HepG2 (cell line): ENCODE results near the gene PGA3. TPM values are rescaled to one million over a fixed set of nuclear protein-coding genes. Genes with fewer than 3 reads are reported as not detected.

Experiments
- ATF2 ChIP-seq: sonication (generic); formaldehyde crosslinking; IDR thresholded peaks from 2 replicates; pipeline ENCODE4 v1.4.0; 2020; ENCODE audit warnings: missing genetic modification reagents
- CREB1 ChIP-seq, 2 experiments: fragments of 450-650 bp in 1 of 2; IDR thresholded peaks; 2 replicates each; pipeline ENCODE4 v1.6.1; 2016 to 2017; ENCODE audit warnings: control low read depth in 1 of 2, mild to moderate bottlenecking in 1 of 2, missing compliant biosample characterization in 1 of 2, missing genetic modification characterization in 1 of 2
- GMEB1 ChIP-seq: sonication (generic); formaldehyde crosslinking; IDR thresholded peaks from 2 replicates; pipeline ENCODE4 v1.5.1; 2020; ENCODE audit warnings: missing genetic modification reagents, mild to moderate bottlenecking, borderline replicate concordance
- HIVEP1 ChIP-seq: sonication (generic); formaldehyde crosslinking; IDR thresholded peaks from 2 replicates; pipeline ENCODE4 v1.4.0; 2020; ENCODE audit warnings: mild to moderate bottlenecking, missing genetic modification reagents
- KMT2A ChIP-seq: sonication (generic); formaldehyde crosslinking; IDR thresholded peaks from 2 replicates; pipeline ENCODE4 v1.4.0; 2020; ENCODE audit warnings: missing genetic modification reagents
- NR2F1 ChIP-seq, 2 experiments: fragments of 450-650 bp in 1 of 2; formaldehyde crosslinking in 1 of 2; IDR thresholded peaks; 2 replicates each; pipeline versions ENCODE4 v1.5.0 to v1.6.1; 2016 to 2020; ENCODE audit warnings: mild to moderate bottlenecking in 1 of 2, missing compliant biosample characterization in 1 of 2, missing genetic modification reagents in 1 of 2, moderate library complexity in 1 of 2
- SMARCC2 ChIP-seq: fragments of 450-650 bp; IDR thresholded peaks from 2 replicates; pipeline ENCODE4 v1.6.1; 2017; ENCODE audit warnings: antibody characterized with exemption, mild to moderate bottlenecking
- TCF12 ChIP-seq, 2 experiments: fragments of 450-650 bp in 1 of 2; sonication (generic) in 1 of 2; formaldehyde crosslinking in 1 of 2; IDR thresholded peaks; 2 replicates each; pipeline versions ENCODE4 v1.6.1 to v1.8.0; 2017 to 2022; ENCODE audit warnings: antibody characterized with exemption in 1 of 2, mild to moderate bottlenecking in 1 of 2, missing genetic modification reagents in 1 of 2, moderate library complexity in 1 of 2
- ZNF296 ChIP-seq: sonication (generic); formaldehyde crosslinking; conservative IDR thresholded peaks from 2 replicates; pipeline ENCODE4 v1.5.0; 2020; ENCODE audit warnings: mild to moderate bottlenecking, missing genetic modification reagents
- ZNF512B ChIP-seq: sonication (generic); formaldehyde crosslinking; IDR thresholded peaks from 2 replicates; pipeline ENCODE4 v1.5.1; 2020; ENCODE audit warnings: missing genetic modification reagents, mild to moderate bottlenecking, borderline replicate concordance
- ZNF546 ChIP-seq: sonication (generic); formaldehyde crosslinking; conservative IDR thresholded peaks from 2 replicates; pipeline ENCODE4 v1.8.1; 2023; ENCODE audit warnings: mild to moderate bottlenecking, missing genetic modification reagents
- ZNF660 ChIP-seq: sonication (generic); formaldehyde crosslinking; IDR thresholded peaks from 2 replicates; pipeline ENCODE4 v1.5.1; 2020; ENCODE audit warnings: mild to moderate bottlenecking, low read depth, missing genetic modification reagents, borderline replicate concordance
- ZNF7 ChIP-seq: IDR thresholded peaks from 2 replicates; pipeline ENCODE4 v1.6.1; 2016; ENCODE audit warnings: missing biosample characterization, missing genetic modification reagents
- ZNF749 ChIP-seq: sonication (generic); formaldehyde crosslinking; IDR thresholded peaks from 2 replicates; pipeline ENCODE4 v1.8.0; 2022; ENCODE audit warnings: mild to moderate bottlenecking, missing genetic modification reagents, moderate library complexity, borderline replicate concordance
- ZNF839 ChIP-seq: sonication (generic); formaldehyde crosslinking; IDR thresholded peaks from 2 replicates; pipeline ENCODE4 v1.4.0; 2020; ENCODE audit warnings: missing genetic modification reagents, mild to moderate bottlenecking, borderline replicate concordance
- ZSCAN22 ChIP-seq: sonication (generic); formaldehyde crosslinking; IDR thresholded peaks from 2 replicates; pipeline ENCODE4 v1.4.0; 2020; ENCODE audit warnings: mild to moderate bottlenecking, missing genetic modification reagents
- polyA plus RNA-seq, 8 experiments: library from polyadenylated mRNA; depleted of rRNA in 3 of 8; stranded (reverse) in 7 of 8; unstranded in 1 of 8; fragments of >200 nt; fragmentation: Illumina TruSeq in 4 of 8; extraction: Trizol in 4 of 8; gene quantifications; 2 replicates each; pipeline versions ENCODE4 v1.2.1 to v1.2.3, GENCODE V29; 2011 to 2016; ENCODE audit warnings: low read depth in 4 of 8, missing spikeins in 1 of 8, mixed read lengths in 1 of 8; ENCODE audit not compliant: insufficient read depth in 1 of 8
- total RNA-seq, 5 experiments: library from RNA; depleted of rRNA; stranded (reverse); fragments of >200 nt; fragmentation: Illumina TruSeq; extraction: Trizol; gene quantifications; 2 replicates each; pipeline ENCODE4 v1.2.3, GENCODE V29; 2016; ENCODE audit warnings: low read depth in 1 of 5
- TF ChIP-seq, protein P1 (sequence below): sonication (generic); formaldehyde crosslinking; IDR thresholded peaks from 2 replicates; pipeline ENCODE4 v1.5.0; 2020; ENCODE audit warnings: mild to moderate bottlenecking, missing genetic modification reagents, borderline replicate concordance

The PGA3 gene
- total and polyA plus RNA-seq, 2 of the 13 experiments (the other 11 are each of a cell fraction or from before 2014, with no cell fraction given): not detected

DNA sequence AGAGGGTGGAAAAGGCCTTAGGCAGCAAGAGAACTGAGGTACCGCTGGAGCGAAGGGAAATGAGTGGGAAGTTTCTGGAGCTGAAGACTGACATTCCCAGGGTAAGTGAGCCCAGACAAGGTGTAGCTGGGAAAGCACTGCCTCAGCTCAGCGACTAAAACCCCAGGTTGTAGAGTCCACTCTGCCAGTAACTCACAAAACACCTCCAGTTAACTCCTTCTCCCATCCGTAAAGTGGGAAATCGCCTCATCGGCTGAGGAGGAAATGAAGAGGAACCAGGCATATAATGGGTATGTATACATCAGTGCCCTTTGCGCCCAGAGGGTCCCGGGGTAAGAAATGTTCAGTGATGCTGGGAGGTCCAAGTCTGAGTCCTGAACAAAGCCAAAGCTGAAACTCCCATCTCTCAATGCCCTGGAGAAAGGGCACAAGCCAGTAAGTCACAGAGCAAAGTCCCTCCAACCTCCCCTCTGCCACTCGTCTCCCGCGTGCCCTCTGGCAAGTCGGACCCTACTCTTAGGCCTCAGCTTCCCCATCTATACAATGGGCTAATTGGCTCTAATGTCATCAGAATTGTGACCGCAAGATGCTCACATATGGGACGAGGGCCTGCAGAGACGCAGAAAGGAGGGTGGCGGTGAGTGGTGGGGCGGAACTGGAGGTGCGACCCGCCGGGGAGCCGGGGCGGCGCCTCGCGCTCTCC is 42.7 kb upstream of the PGA3 start (continued):
- peak; percentile 66; the same call in 1 of the 2 replicates for TF ChIP-seq ZNF749 (CRISPR knock-in tag)
- TF ChIP-seq ZNF512B: no peak
- TF ChIP-seq ZSCAN22 (CRISPR knock-in tag): 0 out of 2 replicates have a peak, but pooled peaks have one; percentile 41
- no peak for TF ChIP-seq CREB1 (IDR thresholded peaks at IDR 0.05)
- TF ChIP-seq CREB1 (CRISPR knock-in tag; IDR thresholded peaks at IDR 0.05): no peak
- 0 out of 2 replicates have a peak, but pooled peaks have one; percentile 36 for TF ChIP-seq ZNF296
- TF ChIP-seq KMT2A (CRISPR knock-in tag): no peak
- no peak for TF ChIP-seq ATF2 (CRISPR knock-in tag)
- no peak for TF ChIP-seq TCF12 (IDR thresholded peaks at IDR 0.05)
- TF ChIP-seq TCF12 (CRISPR knock-in tag; IDR thresholded peaks at IDR 0.05): peak; percentile 79; the same call in 1 of the 2 replicates
- TF ChIP-seq ZNF7 (CRISPR knock-in tag): no peak
- TF ChIP-seq GMEB1: no peak
- no peak for TF ChIP-seq ZNF839 (CRISPR knock-in tag)
- TF ChIP-seq ZNF660 (CRISPR knock-in tag): no peak
- TF ChIP-seq HIVEP1 (CRISPR knock-in tag): peak; percentile 80; the same call in 1 of the 2 replicates
- TF ChIP-seq SMARCC2: no peak
- TF ChIP-seq, protein P1, sequence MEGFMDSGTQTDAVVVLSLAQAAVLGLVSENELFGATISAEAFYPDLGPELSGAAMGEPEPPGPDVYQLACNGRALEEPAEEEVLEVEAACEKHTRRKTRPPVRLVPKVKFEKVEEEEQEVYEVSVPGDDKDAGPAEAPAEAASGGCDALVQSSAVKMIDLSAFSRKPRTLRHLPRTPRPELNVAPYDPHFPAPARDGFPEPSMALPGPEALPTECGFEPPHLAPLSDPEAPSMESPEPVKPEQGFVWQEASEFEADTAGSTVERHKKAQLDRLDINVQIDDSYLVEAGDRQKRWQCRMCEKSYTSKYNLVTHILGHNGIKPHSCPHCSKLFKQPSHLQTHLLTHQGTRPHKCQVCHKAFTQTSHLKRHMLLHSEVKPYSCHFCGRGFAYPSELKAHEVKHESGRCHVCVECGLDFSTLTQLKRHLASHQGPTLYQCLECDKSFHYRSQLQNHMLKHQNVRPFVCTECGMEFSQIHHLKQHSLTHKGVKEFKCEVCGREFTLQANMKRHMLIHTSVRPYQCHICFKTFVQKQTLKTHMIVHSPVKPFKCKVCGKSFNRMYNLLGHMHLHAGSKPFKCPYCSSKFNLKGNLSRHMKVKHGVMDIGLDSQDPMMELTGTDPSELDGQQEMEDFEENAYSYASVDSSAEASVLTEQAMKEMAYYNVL (CRISPR knock-in tag): peak; percentile 73; the same call in 1 of the 2 replicates
- TF ChIP-seq ZNF546 (CRISPR knock-in tag): 0 out of 2 replicates have a peak, but pooled peaks have one; percentile 35
- 0 out of 4 replicates have a peak, but pooled peaks of 1 of the 2 experiments have one; percentile 3 for TF ChIP-seq NR2F1 (CRISPR knock-in tag; IDR thresholded peaks at IDR 0.05)
